Activated CD4-positive, alpha-beta T cell treated with anti-CD3 and anti-CD28 coated beads, Interleukin-2, amount 50 U/mL, for 4 hours (primary cell): ENCODE results near the gene CYBB.

ENCODE experiments used
- DNase-seq, 2 experiments: peaks; one replicate each; pipeline ENCODE4 v3.0.0-alpha.2; 2020

The CYBB gene

GRCh38 chrX:37846141-37846540, 66.3 kb downstream of the CYBB start:
- no peak for DNase-seq

- no peak for DNase-seq
Measured at GRCh38 chrX:37846558-37846933, 66.7 kb downstream of the CYBB start.

- DNase-seq = peak; percentile 65 to 68
Measured at GRCh38 chrX:37846934-37847732, 67.3 kb downstream of the CYBB start, which contains the start of gene DYNLT3. Gene DYNLT3, minus strand, starts transcription at chrX:37847571. Its CDS starts 61 bp downstream, at chrX:37847510.

GRCh38 chrX:37847733-37848197, 67.9 kb downstream of the CYBB start:
- no peak for DNase-seq

- no peak for DNase-seq
Measured at GRCh38 chrX:37854148-37854547, 74.3 kb downstream of the CYBB start.

DNA sequence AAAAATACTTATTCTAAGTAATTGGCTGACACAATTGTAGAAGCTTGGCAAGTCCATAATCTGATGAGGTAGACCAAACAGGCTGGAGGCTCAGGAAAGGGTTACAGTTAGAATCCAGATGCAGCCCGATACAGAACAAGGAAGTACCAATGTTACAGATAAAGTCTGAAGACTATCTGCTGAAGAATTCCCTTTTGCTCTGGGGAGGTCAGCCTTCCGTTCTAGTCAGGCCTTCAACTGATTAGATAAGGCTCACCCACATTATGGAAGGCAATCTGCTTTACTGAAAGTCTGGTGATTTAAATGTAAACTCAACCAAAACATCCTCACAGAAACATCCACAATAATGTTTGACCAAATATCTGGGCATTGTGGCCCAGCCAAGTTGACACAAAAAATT, 74.9 kb downstream of the CYBB start:
- no peak for DNase-seq

DNA sequence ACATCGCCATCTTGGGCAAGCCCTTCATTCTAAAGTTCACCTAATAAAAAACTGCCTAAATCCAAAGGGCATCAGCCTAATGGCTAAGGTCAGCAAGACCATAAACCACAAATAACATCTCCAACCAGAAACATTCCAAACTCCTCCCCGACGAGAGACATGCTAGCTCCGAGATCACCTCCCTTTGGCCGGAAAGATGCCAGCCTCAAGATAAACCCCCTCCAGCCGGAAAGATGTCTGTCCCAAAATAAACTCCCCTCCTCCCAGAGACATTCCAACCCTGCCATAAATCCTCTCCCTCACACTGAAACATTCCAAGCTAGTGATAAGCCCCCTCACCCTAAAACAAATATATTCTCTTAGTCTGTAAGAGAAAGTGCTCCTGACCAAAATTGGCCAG, 80.9 kb downstream of the CYBB start:
- no peak for DNase-seq

DNA sequence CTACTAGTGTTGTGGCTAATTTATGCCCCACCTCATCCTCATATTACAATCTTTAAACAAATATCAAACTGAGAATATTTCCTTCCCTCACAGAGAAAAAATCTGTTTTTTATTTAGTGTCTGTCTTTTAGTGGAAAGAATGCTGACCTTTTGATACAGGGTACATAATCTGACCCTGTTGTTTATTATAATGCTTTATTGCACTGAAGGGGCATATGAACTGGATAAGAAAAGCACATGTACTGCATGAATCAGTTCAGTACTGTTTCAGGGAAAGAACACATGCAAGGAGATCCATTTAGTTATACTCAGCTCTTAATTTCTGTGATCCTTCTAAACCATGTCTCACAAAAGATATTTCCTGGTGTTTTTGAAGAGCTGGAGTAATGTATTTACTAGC, 83.0 kb downstream of the CYBB start:
- DNase-seq = no peak
